Kidney epithelial cell (primary cell): ENCODE results near the gene OPN1LW. TPM values are rescaled to one million over a fixed set of nuclear protein-coding genes. Genes with fewer than 3 reads are reported as not detected.
"Not testable (repeated sequence)": the region's sequence is repeated elsewhere in the genome, so short reads cannot be mapped to it uniquely, and the experiment has no call there.

Experiments used
- DNase-seq: peaks from one replicate; pipeline ENCODE4 v3.0.0-alpha.2; 2010; ENCODE audit warnings: low read depth
- H3K27me3 ChIP-seq: 2 replicates; pipeline ENCODE4 v1.6.0; 2011; ENCODE audit warnings: low read length; ENCODE audit not compliant: control insufficient read depth, insufficient read depth
- H3K36me3 ChIP-seq: 2 replicates; pipeline ENCODE4 v1.5.1; 2011; ENCODE audit warnings: low read length; ENCODE audit not compliant: control insufficient read depth, insufficient read depth
- H3K4me3 ChIP-seq: 2 replicates; pipeline ENCODE4 v1.5.1; 2011; ENCODE audit warnings: low read depth, mild to moderate bottlenecking, control low read depth, low read length
- CTCF ChIP-seq: IDR thresholded peaks from 2 replicates; pipeline ENCODE4 v1.5.1; 2011; ENCODE audit warnings: mild to moderate bottlenecking, moderate library complexity, low read length, control low read depth, inconsistent platforms; ENCODE audit not compliant: insufficient read depth, poor library complexity, severe bottlenecking
- total RNA-seq: library from RNA; depleted of rRNA; stranded (reverse); fragments of >200 nt; gene quantifications from 2 replicates; pipeline ENCODE4 v1.2.3, GENCODE V29; 2015

The OPN1LW gene
- total RNA-seq, 1 donor from 2014 or later: not detected

- DNase-seq: no peak
- no peak overlapping the region for H3K4me3 ChIP-seq
- TF ChIP-seq CTCF: no peak
Measured at GRCh38 chrX:154138857-154139256, 5.2 kb upstream of the OPN1LW start.

GRCh38 chrX:154140206-154140605 is 3.8 kb upstream of the OPN1LW start:
- no peak overlapping the region for H3K4me3 ChIP-seq
- DNase-seq: no peak
- H3K27me3 ChIP-seq: no peaks in the 10 kb centered on the region
- TF ChIP-seq CTCF: no peak
- no peaks in the 10 kb centered on the region for H3K36me3 ChIP-seq

More at GRCh38 chrX:154138857-154139256, 5.2 kb upstream of the OPN1LW start:
- Histone ChIP-seq H3K36me3 (no peaks in the 10 kb centered on the region), H3K27me3 (no peaks in the 10 kb centered on the region)

- H3K4me3 ChIP-seq: no peak overlapping the region
- no peak for DNase-seq
- H3K36me3 ChIP-seq: no peaks in the 10 kb centered on the region
- TF ChIP-seq CTCF: no peak
- H3K27me3 ChIP-seq: no peaks in the 10 kb centered on the region
Measured at GRCh38 chrX:154140742-154141141, 3.3 kb upstream of the OPN1LW start.

- no peak overlapping the region for H3K4me3 ChIP-seq
- no peaks in the 10 kb centered on the region for H3K27me3 ChIP-seq
- no peak for TF ChIP-seq CTCF
- DNase-seq: no peak
- H3K36me3 ChIP-seq: no peaks in the 10 kb centered on the region
Measured at GRCh38 chrX:154142386-154142785, 1.7 kb upstream of the OPN1LW start.

- Histone ChIP-seq H3K4me3 (no peak overlapping the region), H3K27me3 (no peaks in the 10 kb centered on the region), H3K36me3 (no peaks in the 10 kb centered on the region)
- no peak for TF ChIP-seq CTCF
- DNase-seq: no peak
Measured at GRCh38 chrX:154142950-154143745, 895 bp upstream of the OPN1LW start.

- DNase-seq, H3K4me3 ChIP-seq, H3K27me3 ChIP-seq, H3K36me3 ChIP-seq: not testable (repeated sequence)
Measured at GRCh38 chrX:154151030-154151429, 7.0 kb downstream of the OPN1LW start.

GRCh38 chrX:154156221-154156620 is 12.2 kb downstream of the OPN1LW start:
- H3K4me3 ChIP-seq, H3K27me3 ChIP-seq, H3K36me3 ChIP-seq, DNase-seq: not testable (repeated sequence)

GRCh38 chrX:154157207-154157606 is 13.2 kb downstream of the OPN1LW start:
- not testable (repeated sequence) for DNase-seq, H3K27me3 ChIP-seq, H3K36me3 ChIP-seq, H3K4me3 ChIP-seq

GRCh38 chrX:154159345-154159744 is 15.3 kb downstream of the OPN1LW start:
- H3K27me3 ChIP-seq, DNase-seq, H3K4me3 ChIP-seq, H3K36me3 ChIP-seq: not testable (repeated sequence)

- not testable (repeated sequence) for DNase-seq, H3K27me3 ChIP-seq, H3K36me3 ChIP-seq, H3K4me3 ChIP-seq
Measured at GRCh38 chrX:154164902-154165301, 20.9 kb downstream of the OPN1LW start.
